GM19328 (cell line): ENCODE measurements around the gene OR9Q1.

ENCODE experiments used
- ATAC-seq: cut with Tn5 transposase; IDR thresholded peaks from one replicate; pipeline ENCODE4 v1.9.1; 2021; ENCODE audit warnings: mild to moderate bottlenecking, moderate library complexity; ENCODE audit not compliant: unreplicated experiment

The OR9Q1 gene

GRCh38 chr11:58030653-58031052 is 7.0 kb downstream of the OR9Q1 start, which contains the start of gene OR6Q1:
Gene OR6Q1 (plus strand): TSS chr11:58030953. CDS start chr11:58030953, 0 bp downstream.
- no peak for ATAC-seq

GRCh38 chr11:58034471-58034870 is 10.8 kb downstream of the OR9Q1 start:
- no peak for ATAC-seq

DNA sequence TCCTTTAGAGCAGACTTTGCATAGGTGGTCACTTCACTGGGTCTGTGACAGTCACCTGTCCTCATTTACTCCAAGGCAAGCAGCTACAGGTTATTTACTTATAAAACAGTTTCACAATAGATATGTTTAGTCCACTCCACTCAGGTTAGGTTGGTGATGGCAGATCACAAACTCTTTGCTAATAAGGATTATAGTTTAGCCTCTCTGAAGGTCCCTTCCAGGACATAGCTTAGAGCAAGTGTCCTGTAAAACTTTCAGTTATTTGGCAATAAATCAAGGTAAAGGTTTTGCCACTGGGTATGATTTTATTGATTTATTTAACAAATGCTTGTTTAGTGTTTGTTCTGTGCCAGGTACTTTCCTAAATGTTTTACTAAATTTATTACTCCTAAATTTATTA is 15.9 kb downstream of the OR9Q1 start:
- ATAC-seq = no peak

DNA sequence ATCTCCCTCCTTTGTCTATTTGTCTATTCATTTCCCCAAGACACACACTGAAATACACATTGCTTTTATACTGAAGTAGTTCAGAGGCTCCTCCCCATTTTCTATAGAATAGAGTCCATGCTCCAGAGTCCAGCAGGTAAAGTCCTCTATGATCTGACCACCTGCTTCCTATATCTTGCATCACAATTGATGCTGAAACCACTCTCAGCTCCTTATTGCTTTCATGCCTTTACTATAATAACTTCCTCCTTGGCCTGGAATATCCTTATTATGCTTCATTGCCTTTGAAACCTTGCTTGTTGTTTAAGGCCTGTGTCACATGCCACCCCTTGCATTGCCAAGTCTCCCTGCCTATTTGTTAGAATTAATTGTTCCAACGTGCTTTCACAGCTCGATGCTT is 19.7 kb downstream of the OR9Q1 start:
- ATAC-seq = no peak

GRCh38 chr11:58046231-58046630 is 22.6 kb downstream of the OR9Q1 start:
- no peak for ATAC-seq

- ATAC-seq = no peak
These were observed 24.1 kb downstream of the OR9Q1 start for GRCh38 chr11:58047818-58048217.

DNA sequence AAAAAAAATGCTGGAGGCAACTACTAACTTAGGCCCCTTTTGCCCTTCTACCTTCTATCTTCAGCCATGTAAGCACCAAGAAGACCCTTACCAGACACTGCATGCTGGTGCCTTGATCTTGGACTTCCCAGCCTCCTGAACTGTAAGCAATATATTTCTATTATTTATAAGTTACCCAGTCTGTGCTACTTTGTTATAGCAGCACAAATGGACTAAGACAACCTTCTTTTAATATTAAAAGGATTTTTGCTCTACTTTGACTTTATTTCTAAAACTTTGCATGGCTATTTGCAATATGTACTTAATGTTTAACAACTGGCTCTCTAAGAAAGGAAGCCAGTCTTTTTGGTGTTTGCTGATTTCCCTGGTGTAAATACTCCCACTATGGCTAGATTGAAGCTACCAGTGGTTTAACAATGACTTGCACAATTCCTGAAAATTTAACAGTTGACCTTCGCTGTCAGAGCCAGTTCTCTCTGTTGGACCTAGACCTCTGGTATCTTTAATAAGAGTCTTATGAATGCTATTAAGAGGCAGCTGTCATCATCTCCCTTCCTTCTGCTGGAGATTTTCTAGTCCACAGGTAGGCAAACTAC is 32.2 kb downstream of the OR9Q1 start:
- no peak for ATAC-seq

DNA sequence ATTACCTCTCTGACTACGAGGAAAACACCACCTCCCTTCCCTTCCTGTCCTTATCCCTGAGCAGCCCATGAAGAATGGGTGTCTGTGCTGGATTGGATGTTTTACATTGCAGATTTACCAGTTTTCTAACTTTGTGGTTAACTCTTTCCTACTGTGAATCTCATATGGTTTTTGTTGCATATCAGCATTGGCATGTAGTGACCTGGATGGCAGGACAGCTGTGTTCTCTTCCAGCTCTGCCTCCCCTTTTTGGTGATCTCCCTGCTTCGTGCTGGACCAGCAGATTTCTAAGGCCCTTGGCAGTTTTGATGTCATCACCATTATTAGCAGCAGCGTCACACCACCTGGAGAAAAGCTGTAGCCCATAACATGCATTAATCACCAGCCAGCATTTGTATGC is 33.8 kb downstream of the OR9Q1 start:
- no peak for ATAC-seq

DNA sequence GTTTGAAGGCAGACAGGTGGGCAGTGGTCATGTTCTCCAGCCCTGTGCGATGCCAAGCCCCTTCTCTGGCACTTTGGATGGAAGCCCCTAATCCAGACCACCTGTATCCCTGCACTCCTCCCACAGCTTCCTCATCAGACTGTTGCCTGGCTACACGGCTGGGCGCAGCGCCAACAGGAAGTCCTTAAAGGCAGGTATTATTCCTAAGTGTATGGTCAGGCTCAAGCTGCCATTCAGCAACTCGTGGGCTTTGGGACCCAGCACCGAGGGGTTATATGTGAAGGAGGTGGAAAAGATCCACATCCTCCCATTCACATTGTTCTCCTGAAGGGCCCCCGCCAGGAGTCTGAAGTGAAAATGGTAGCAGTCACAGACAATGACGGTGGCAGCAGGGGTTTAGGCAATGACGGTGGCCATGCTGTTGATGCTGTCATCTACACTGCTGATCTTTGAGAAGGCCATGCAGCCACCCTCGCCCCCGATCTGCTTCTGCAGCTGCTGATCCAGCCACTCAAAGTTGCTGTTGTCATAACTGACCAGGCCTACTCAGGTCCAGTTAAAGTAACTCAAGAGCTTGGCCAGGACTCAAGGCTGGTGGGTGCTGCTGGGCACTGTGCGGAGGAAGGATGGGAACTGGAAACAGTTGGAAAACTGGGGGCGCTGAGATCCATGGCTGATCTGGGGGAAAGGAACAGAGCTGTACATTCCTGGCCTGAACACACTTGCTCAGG is 34.8 kb downstream of the OR9Q1 start:
- ATAC-seq = no peak

GRCh38 chr11:58059007-58059350 is 35.3 kb downstream of the OR9Q1 start:
- ATAC-seq = no peak

GRCh38 chr11:58060535-58060934 is 36.9 kb downstream of the OR9Q1 start:
- ATAC-seq = no peak

- no peak for ATAC-seq
These were observed 37.4 kb downstream of the OR9Q1 start for GRCh38 chr11:58060939-58061672.

DNA sequence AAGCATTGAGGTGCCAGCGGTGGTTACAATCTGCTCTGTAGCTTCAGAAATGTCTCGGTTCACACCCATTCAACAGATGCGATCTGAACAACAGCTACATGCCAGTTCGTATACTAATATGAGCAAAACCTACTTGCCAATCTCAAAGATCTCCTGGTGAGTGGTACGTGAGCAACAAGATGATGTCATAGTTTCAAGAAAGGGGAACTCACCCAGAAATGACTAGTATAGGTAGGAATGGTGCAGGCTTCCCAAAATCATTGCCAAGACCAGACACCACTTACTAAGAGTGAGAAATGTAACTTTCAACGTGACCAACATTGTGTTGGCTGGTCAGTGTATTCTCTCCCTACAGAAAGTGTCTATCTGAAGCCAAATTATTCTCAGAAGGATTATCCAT is 38.1 kb downstream of the OR9Q1 start:
- no peak for ATAC-seq

GRCh38 chr11:58067685-58068084 is 44.0 kb downstream of the OR9Q1 start:
- no peak for ATAC-seq

GRCh38 chr11:58068655-58069054 is 45.0 kb downstream of the OR9Q1 start:
- no peak for ATAC-seq

DNA sequence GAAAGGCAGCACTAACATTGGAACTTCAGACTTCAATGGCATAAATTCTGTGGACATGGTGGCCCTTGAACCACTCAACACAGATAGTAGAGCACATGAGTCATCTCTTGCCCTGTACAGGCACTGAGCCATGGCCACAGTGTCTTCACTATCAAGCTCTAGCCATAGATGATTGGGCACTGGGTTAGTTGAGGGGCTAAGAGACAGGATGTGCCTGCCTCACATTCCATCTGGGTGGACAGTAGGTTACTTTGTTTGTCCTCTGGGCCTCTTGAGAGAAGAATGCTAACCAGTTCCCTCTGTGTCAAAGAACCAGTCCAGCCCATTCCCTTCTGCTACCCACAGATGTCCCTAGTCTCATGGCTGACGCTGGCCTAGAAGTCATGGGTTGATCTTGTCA is 46.9 kb downstream of the OR9Q1 start:
- ATAC-seq = no peak

GRCh38 chr11:58075781-58076180 is 52.1 kb downstream of the OR9Q1 start:
- ATAC-seq = no peak

- no peak for ATAC-seq
These were observed 62.8 kb downstream of the OR9Q1 start for GRCh38 chr11:58086528-58086927.

DNA sequence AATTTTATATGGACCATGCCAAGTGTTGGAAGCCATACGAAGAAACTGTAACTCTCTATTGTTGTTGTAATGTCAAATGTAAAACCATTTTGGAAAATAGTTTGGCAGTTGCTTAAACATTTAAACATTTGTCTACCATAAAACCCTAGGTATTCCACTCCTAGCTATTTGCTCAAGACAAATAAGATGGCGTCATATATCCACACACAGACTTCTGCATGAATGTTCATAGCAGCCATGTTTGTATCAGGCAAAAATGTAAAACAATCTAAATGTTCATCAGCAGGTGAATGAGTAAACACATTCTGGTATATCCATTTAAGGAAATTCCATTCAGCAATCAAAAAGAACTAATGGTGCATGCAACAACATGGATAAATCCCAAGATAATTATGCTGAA is 73.8 kb downstream of the OR9Q1 start:
- no peak for ATAC-seq

DNA sequence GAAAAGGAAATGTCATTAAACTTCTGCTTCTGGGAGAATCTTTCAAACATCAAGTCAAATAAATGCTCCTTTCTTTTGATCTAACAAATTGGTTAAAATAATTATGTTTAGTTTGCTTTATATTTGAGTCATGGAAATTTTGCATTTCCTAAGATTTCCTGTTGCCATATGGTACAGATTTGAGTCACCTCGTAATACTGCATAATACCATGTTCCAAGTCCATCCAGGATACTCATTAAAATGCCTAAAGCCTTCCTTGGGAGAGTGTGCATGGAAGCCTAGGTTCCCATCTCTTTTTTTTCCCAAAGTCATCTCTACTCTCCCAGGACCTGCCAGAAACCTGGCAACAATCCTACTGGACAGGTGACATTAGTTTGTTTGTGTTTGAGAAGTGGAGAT is 97.4 kb downstream of the OR9Q1 start:
- no peak for ATAC-seq

- ATAC-seq = no peak
These were observed 101.8 kb downstream of the OR9Q1 start, which contains the start of gene OR9I1 for GRCh38 chr11:58125469-58125868. Gene OR9I1 (minus strand): TSS chr11:58125530. CDS start chr11:58119444, 6,086 bp downstream.

GRCh38 chr11:58127350-58127749 is 103.7 kb downstream of the OR9Q1 start:
- ATAC-seq = no peak
